ENCODE measurements around the gene GNG3. TPM values are rescaled to one million over a fixed set of nuclear protein-coding genes. Genes with fewer than 3 reads are reported as not detected.
"Not testable (repeated sequence)": the region's sequence is repeated elsewhere in the genome, so short reads cannot be mapped to it uniquely, and the experiment has no call there.

The GNG3 gene
- total RNA-seq, 3 donors from 2014 or later = 0.35 to 5.2 (median 0.92) TPM

DNA sequence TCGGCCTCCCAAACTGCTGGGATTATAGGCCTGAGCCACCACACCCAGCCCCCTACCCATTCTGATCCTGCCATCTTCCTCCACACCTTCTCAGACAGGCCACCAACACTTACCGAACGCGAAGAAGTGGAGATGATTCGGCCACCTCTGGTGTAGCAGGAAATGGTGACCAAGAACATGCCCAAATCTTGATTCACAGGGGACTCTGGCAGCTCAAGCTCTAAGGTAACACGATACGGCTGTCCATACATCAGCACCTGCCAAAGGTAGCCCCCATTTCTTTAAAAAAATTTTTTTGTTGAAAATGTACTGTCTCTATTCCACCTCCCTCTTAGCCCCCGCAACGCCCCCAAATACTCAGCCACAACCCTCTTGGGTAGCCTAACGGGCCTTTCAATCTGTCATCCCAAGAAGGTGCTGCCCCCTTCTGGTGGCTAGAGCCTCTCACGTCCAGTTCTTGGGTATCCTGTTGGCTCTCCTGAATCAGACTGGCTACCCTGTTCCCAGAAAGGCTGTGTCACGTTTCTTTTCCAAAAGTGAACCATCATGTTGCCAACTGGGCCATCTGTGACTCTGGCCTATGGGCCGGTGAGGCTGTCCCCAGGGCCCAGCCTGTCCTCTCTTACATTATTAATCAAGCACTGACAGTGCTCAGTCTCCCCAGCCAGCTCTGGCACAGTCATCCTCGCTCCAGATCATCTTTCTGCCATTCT lies 12.9 kb upstream of the GNG3 start:
- intact Hi-C loops (cut with DNase I, micrococcal nuclease) = loop anchor here (10.0 kb wide), 1 partner anchor 300 kb away; no protein-coding TSS in a partner anchor
- ATAC-seq (peak; percentile 92), DNase-seq (peak; percentile 62 to 91 (median 78))
- Histone ChIP-seq H3K36me3 (ENCODE audit: low read depth) (no peaks in the 10 kb centered on the region), H3K4me3 (no peak overlapping the region), H3K9me3 (no peaks in the 10 kb centered on the region), H3K4me1 (ENCODE audit: low read depth) (no peaks in the 10 kb centered on the region)
- TF ChIP-seq, protein P1, sequence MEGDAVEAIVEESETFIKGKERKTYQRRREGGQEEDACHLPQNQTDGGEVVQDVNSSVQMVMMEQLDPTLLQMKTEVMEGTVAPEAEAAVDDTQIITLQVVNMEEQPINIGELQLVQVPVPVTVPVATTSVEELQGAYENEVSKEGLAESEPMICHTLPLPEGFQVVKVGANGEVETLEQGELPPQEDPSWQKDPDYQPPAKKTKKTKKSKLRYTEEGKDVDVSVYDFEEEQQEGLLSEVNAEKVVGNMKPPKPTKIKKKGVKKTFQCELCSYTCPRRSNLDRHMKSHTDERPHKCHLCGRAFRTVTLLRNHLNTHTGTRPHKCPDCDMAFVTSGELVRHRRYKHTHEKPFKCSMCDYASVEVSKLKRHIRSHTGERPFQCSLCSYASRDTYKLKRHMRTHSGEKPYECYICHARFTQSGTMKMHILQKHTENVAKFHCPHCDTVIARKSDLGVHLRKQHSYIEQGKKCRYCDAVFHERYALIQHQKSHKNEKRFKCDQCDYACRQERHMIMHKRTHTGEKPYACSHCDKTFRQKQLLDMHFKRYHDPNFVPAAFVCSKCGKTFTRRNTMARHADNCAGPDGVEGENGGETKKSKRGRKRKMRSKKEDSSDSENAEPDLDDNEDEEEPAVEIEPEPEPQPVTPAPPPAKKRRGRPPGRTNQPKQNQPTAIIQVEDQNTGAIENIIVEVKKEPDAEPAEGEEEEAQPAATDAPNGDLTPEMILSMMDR (IDR thresholded peaks at IDR 0.05) = peak; percentile 65

DNA sequence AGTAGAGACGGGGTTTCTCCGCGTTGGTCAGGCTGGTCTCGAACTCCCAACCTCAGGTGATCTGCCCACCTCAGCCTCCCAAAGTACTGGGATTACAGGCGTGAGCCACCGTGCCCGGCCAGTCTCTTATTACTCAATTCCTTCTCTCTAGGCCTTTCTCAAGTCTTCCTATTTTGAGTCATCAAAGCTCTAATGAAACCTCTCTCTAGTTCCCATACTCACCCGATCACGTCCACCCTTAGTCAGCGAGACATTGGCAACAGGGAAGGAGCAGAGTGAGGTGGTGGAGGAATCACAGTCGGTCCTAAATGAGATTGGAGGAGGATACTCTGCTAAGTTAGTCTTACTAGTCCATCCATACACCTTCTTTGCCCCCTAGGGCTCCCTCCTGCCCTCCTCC lies 5.2 kb upstream of the GNG3 start:
- ATAC-seq (no peak), DNase-seq (peak in 1 of 3 donors; percentile 12)
- TF ChIP-seq, protein P1 (IDR thresholded peaks at IDR 0.05) = no peak
- no peak overlapping the region for H3K4me3 ChIP-seq
- H3K36me3 ChIP-seq (ENCODE audit: low read depth) = no peaks in the 10 kb centered on the region
- peaks cover 16% of the 10 kb centered on the region for H3K4me1 ChIP-seq (ENCODE audit: low read depth)
- no peaks in the 10 kb centered on the region for H3K9me3 ChIP-seq
- intact Hi-C loops (cut with DNase I, micrococcal nuclease) = no loop called here

GRCh38 chr11:62703921-62704320 lies 3.6 kb upstream of the GNG3 start:
- H3K9me3 ChIP-seq; H3K36me3 ChIP-seq (ENCODE audit: low read depth); intact Hi-C loops (cut with DNase I, micrococcal nuclease); ATAC-seq; H3K4me3 ChIP-seq: not testable (repeated sequence)
- peaks cover 27% of the 10 kb centered on the region for H3K4me1 ChIP-seq (ENCODE audit: low read depth)
- DNase-seq = peak in 2 of 3 donors; percentile 22 to 25

DNA sequence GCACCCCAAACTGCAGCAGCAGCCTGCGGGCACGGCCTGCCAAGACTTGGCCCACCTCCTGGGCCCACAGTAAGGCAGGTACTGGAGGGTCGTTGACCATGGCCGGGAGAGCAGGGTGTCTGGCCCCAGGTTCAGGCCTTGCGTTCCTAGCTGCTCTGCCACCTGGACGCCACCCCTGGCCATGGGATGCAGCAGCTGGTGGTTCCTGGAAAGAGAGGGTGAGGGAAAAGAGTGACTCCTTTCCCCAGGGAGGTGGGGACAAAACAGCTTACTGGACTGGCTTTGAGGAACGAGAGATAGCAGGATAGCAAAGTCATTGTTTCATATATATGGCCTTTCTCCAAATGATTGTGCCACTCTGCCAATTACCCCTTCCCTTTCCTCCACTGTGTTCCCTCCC lies 2.1 kb upstream of the GNG3 start:
- peaks cover 32% of the 10 kb centered on the region for H3K4me1 ChIP-seq (ENCODE audit: low read depth)
- ATAC-seq (peak; percentile 3), DNase-seq (peak; percentile 33 to 59 (median 54))
- no peaks in the 10 kb centered on the region for H3K9me3 ChIP-seq
- intact Hi-C loops (cut with DNase I, micrococcal nuclease) = no loop called here
- TF ChIP-seq, protein P1 (IDR thresholded peaks at IDR 0.05) = no peak
- H3K36me3 ChIP-seq (ENCODE audit: low read depth) = no peaks in the 10 kb centered on the region
- H3K4me3 ChIP-seq = no peak overlapping the region

DNA sequence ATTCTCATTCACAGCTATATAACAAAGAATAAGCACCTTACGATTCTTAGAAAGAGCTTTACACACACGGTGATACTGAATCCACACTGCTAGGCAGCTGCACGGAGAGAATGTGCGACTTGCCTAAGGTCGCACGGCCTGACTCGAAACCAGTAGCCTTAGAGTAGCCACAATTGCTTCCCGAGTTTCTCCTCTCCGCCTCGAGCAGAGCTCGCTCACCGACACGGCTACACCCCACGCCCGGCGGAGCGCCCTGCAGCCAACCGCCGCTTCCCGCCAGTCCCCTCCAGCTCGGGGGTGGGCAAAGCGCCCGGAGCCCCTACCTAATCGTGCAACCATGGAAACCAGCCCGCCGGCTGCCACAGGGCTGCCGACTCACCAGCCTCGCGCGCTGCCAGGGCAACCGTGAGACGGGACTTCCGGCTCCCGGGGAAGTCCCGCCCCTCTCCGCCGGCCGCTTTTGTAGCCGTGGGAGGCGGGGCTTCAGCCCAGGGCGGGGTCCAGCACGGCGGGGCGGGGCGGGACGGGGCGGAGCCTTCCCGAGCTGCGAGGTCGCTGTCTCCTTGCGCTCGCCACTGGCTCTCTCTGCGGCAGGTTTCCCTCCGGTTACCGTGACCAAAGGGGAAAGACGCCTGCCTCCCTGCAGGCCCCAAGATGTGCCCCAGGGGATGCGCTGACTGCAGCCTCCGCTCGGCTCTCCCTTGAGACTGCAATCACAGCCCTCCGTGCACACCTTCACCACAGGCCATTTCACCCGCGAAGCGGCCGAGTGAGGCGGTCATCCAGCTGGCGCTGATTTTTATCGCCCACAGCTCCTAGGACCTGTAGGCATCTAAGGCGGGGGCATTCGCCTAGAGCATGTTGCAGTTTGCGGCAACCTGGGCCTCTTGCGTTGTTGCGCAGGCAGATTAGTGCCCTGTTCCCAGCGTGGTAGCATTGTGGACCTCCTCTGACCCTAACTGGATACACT lies 1.3 kb upstream of the GNG3 start:
- intact Hi-C loops (cut with DNase I, micrococcal nuclease) = no loop called here
- peak overlapping the region; percentile 47 for H3K4me3 ChIP-seq
- H3K9me3 ChIP-seq = no peaks in the 10 kb centered on the region
- H3K36me3 ChIP-seq (ENCODE audit: low read depth) = no peaks in the 10 kb centered on the region
- peaks cover 32% of the 10 kb centered on the region for H3K4me1 ChIP-seq (ENCODE audit: low read depth)
- DNase-seq (peak; percentile 97 to 98 (median 97)), ATAC-seq (peak; percentile 87)
- TF ChIP-seq, protein P1 (IDR thresholded peaks at IDR 0.05) = no peak

DNA sequence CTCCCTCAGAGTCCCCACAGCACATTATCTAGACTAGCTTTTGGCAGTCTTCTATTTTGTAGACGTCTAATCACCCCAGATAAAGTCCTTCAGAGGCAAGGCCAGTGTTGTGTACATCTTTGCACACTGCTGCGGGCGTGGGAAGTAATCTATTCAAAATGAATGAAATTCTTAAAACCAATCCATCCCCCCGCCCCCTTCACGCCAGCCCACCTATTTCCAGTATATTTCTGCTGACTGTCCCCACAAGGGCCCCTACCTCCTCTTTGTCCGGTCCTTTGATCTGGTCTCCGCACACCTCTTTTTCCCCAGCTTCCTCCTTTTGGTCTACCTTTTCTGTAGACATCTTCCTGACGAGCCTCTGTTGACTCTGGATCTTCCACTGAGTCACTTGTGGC lies 627 bp upstream of the GNG3 start:
- intact Hi-C loops (cut with DNase I, micrococcal nuclease) = no loop called here
- no peak overlapping the region for H3K4me3 ChIP-seq
- H3K4me1 ChIP-seq (ENCODE audit: low read depth) = peaks cover 32% of the 10 kb centered on the region
- ATAC-seq (no peak), DNase-seq (peak; percentile 34 to 50 (median 37))
- H3K36me3 ChIP-seq (ENCODE audit: low read depth) = no peaks in the 10 kb centered on the region
- TF ChIP-seq, protein P1 (IDR thresholded peaks at IDR 0.05) = no peak
- H3K9me3 ChIP-seq = no peaks in the 10 kb centered on the region

Data from mucosa of descending colon (tissue), 3 donors.